Occipital lobe (tissue), 2 donors: ENCODE data around the gene RTF1. TPM values are rescaled to one million over a fixed set of nuclear protein-coding genes. Genes with fewer than 3 reads are reported as not detected.

Experiments
- DNase-seq: peaks from one replicate; lab custom pipeline; 2025; lab: John Stamatoyannopoulos, UW
- total RNA-seq: library from RNA; depleted of rRNA; stranded (reverse); fragments of >200 nt; gene quantifications from one replicate; pipeline ENCODE4 v1.2.3, GENCODE V29; 2014

Gene RTF1
- total RNA-seq, 1 donor from 2014 or later: 59.0 TPM

GRCh38 chr15:41487381-41487780, 70.5 kb downstream of the RTF1 start:
- no peak for DNase-seq

GRCh38 chr15:41487802-41488201, 70.9 kb downstream of the RTF1 start:
- DNase-seq: no peak

GRCh38 chr15:41489641-41490040, 72.7 kb downstream of the RTF1 start:
- no peak for DNase-seq

DNA sequence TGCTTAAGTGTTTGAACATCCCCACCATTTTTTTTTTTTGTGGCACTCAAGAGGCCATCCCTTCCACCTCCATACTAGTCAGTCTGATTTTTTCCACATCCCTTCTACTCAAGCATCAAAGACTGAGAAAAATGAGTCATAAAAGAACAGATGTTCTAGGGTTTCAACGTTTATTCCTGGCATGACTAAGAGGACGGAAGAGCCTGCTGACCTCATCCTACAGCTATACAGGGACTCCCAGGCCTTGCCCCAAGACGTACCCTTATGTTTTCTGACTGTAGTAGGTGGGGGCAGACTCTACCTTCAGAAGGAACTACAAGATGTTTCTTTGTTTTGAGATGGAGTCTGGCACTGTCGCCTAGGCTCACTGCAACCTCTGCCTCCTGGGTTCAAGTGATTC, 73.5 kb downstream of the RTF1 start:
- no peak for DNase-seq

DNA sequence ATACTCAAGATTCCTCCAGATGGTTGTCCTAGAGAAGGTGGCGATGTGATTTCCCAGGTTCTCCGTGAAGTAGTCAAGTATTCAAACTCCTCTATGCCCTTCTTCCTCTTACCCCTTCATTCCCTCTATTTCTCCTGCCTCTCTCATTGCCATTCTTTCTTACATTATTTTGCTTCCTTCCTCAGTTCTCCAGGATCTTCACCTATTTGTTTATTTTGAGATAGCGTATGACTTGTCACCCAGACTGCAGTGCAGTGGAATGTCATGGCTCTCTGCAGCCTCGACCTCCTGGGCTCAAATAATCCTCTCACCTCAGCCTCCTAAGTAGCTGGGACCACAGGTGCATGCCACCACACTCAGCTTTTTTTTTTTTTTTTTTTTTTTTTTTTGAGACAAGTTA, 75.0 kb downstream of the RTF1 start:
- DNase-seq: no peak

- no peak for DNase-seq
Observed at GRCh38 chr15:41492597-41493204, 75.8 kb downstream of the RTF1 start.

GRCh38 chr15:41493205-41493901, 76.5 kb downstream of the RTF1 start, which contains the start of gene ITPKA:
Gene ITPKA (plus strand): TSS chr15:41493874. CDS start chr15:41493928, 54 bp downstream.
- DNase-seq: peak; percentile 56

DNA sequence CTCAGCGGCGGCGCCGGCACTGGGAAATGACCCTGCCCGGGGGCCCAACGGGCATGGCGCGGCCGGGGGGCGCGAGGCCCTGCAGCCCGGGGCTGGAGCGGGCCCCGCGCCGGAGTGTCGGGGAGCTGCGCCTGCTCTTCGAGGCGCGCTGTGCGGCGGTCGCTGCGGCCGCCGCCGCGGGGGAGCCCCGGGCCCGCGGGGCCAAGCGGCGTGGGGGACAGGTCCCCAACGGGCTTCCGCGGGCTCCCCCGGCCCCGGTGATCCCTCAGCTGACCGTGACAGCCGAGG, 77.0 kb downstream of the RTF1 start:
- no peak for DNase-seq

GRCh38 chr15:41494190-41494921, 77.5 kb downstream of the RTF1 start:
- DNase-seq: no peak

DNA sequence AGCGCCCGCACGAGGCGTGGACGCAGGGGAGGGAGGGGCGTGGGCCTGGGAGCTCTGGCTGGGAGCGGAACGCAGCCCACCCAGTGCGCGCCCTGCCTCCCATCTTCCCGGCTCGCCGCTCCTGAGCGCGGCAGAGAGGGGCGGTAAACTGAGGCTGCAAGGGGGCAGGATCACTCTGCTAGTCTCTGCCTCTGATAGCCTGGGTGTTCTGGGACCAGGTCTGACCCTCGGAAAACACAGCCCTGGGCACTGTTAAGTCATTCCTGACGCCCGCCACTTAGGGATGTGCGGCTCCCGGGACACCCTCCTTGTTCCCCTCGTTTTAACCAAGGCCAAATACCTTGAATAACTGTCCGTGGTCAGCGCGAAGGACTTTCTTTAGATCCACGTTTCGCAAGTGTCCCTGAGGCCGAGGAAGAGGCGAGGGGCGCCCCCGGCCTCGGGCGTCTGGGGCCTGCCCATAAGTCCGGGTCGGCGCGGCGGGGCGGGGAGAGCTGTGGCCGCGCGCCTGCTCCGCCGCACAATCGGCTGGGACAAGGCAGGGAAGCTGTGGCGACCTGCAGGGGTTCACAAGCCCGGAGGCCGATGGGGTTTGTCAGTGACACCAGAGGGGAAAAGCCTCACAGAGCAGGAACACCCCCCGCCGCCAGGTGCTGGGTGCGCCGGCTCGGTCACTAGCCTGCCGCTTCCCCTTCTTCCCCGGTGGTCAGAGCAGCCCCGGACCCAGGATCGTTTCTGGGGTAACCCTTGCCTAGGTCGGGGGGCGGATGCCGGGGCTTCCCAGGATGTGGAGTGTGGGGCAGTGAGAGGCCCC, 78.2 kb downstream of the RTF1 start:
- DNase-seq: no peak

DNA sequence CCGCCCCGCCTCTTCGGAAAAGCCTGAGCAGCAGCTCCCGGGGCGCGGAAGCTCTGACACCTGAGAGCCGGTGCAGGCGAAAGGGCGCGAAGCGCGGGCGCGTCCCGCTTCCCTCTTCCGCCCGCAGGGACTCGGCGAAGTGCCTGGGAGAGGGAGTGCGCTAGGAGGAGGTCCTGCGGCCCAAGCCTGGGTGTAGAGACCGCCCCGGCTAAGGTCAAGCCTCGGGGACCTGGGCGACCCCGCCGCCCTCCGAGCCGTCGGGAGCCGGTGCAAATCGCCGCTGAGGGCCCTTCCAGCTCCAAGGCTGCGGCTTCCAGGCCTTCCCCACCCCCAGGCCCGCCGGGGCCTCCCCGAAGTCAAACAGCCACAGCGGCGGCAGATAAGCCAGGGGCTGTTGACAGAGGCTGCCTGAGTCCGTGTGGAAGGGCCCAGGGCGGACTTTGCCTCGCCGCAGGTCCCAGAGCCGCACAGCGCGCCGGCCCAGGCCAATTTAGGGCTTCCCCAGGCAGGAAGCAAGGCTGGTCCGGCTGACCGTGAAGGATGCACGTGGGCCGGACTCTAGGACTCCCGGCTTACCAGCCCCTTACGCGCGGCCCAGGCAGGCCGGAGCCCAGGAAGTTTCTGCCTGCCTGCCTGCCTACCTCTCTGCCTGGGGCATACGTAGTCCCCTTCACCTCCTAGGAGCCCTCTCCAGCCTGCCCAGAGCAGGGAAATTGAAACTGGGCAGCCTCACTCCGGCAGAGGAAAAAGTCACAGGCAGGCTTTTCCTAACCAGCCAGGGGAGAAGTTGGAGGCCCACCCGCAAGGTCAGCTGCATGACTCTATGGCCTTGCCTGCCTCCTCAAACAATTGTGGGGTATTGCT, 79.1 kb downstream of the RTF1 start:
- no peak for DNase-seq

GRCh38 chr15:41498657-41499056, 81.8 kb downstream of the RTF1 start:
- no peak for DNase-seq

DNA sequence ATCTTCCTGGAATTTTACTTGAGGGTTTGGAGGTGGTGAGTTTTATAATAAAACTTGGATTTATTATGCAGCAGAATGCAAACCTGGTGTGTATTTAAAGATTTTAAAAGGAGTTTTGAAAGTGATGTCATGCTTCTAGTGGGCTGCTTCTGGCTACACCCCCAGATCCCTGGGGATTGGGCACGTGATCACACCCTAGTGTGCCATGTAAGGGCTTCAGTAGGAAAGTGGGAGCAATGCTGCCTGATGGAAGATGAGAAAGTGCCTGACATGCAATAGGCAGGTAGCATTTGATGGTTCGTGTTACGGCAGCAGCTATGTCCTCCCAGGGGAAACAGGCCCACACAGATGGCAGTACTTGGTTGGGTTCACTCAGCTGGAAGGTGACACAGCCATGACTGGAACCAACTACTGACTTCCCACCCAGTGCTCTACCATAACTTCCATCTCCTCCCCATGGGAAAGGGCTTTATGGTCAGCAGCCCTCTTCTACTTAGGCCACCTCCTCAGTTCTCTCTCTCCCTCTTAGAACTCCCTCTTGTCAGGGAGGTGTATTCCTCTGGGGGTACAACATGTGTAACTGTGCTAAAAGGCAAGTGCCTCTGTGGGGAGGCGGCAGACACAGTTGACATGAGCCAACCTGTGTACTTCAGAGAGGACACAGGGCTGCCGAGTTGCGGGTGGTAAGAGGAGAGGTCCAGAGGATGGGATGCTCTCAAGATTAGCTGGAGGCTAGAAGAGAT, 82.4 kb downstream of the RTF1 start:
- peak; percentile 47 for DNase-seq

DNA sequence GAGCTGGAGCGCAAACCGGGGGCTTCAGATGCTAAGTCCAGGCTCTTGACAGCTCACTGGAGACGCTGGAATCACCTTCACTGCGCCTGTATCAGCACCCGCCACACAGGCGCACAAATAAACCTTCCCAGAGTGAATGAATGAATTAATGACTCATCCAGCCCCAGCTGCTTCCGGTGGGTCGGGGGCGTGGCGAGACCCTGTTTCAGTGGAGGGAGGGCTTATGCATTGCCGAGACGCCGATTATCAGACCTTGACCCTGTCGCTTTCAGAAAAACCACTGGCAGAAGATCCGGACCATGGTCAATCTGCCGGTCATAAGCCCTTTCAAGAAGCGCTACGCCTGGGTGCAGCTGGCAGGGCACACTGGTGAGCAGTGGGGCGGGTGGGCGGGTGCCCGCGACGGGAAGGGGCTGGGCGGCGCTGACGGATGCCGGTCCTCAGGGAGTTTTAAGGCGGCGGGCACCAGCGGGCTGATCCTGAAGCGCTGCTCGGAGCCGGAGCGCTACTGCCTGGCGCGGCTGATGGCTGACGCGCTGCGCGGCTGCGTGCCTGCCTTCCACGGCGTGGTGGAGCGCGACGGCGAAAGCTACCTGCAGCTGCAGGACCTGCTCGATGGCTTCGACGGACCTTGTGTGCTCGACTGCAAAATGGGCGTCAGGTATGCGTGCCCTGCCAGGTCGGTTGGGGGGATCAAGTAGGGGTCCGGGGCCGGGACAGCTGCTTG, 84.5 kb downstream of the RTF1 start:
- no peak for DNase-seq

- DNase-seq: no peak
Observed at GRCh38 chr15:41501931-41502794, 85.3 kb downstream of the RTF1 start.

GRCh38 chr15:41502795-41503668, 86.1 kb downstream of the RTF1 start:
- DNase-seq: no peak

GRCh38 chr15:41503669-41504010, 86.7 kb downstream of the RTF1 start:
- DNase-seq: no peak
